Measurements from ENCODE around the gene CARD14.

Gene CARD14

DNA sequence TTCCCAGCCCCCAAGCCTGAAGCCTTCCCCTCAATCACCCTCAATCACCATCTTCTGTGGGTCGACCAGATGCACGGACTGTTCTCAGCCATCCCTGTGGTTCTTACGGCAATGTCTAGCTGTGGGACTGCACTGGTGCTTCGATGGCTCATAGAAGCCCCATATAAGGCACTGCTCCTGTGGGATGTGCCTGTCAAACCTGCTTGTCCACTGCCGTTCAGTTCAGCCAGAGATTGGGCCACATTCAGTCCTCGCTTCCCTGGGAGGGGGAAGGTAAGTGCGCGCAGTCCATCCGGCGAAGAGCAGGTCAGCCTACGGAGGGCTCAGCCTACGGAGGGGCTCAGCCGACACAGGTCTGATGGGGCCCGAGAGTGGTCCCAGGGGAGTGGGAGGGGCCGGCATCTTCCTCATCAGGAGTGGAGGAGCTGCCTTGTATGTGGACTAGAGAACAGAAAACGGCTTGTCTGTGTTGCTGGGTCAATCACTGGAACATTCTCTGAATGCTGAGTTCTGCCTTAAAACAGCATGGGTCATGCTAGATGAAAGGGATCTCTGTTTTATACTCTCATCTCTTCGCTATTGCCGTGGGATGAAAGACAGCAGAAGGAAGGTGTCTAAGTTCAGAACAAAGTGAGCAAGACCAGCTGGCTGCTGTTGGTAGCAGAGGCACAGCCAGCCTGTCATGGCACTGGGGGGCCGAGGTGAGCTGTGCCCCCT, at the start of gene CARD14:
CARD14 (plus strand) TSS at position 247 of the 717 bp plus-strand sequence. CDS start 11,409 bp downstream, outside the sequence.
- TF ChIP-seq, protein P1, sequence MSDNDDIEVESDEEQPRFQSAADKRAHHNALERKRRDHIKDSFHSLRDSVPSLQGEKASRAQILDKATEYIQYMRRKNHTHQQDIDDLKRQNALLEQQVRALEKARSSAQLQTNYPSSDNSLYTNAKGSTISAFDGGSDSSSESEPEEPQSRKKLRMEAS (IDR thresholded peaks at IDR 0.05; ENCODE audit: low read depth, low read length): no peak
- TF ChIP-seq, protein P2, sequence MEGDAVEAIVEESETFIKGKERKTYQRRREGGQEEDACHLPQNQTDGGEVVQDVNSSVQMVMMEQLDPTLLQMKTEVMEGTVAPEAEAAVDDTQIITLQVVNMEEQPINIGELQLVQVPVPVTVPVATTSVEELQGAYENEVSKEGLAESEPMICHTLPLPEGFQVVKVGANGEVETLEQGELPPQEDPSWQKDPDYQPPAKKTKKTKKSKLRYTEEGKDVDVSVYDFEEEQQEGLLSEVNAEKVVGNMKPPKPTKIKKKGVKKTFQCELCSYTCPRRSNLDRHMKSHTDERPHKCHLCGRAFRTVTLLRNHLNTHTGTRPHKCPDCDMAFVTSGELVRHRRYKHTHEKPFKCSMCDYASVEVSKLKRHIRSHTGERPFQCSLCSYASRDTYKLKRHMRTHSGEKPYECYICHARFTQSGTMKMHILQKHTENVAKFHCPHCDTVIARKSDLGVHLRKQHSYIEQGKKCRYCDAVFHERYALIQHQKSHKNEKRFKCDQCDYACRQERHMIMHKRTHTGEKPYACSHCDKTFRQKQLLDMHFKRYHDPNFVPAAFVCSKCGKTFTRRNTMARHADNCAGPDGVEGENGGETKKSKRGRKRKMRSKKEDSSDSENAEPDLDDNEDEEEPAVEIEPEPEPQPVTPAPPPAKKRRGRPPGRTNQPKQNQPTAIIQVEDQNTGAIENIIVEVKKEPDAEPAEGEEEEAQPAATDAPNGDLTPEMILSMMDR (IDR thresholded peaks at IDR 0.05; ENCODE audit: low read depth, low read length): no peak
- no peak for TF ChIP-seq POLR2A (IDR thresholded peaks at IDR 0.05; ENCODE audit: extremely low read depth, insufficient read length)
- no peak within 1 kb of the TSS for H3K4me3 ChIP-seq (ENCODE audit: low read depth, low read length)
- DNase-seq (ENCODE audit: low read depth): no peak

DNA sequence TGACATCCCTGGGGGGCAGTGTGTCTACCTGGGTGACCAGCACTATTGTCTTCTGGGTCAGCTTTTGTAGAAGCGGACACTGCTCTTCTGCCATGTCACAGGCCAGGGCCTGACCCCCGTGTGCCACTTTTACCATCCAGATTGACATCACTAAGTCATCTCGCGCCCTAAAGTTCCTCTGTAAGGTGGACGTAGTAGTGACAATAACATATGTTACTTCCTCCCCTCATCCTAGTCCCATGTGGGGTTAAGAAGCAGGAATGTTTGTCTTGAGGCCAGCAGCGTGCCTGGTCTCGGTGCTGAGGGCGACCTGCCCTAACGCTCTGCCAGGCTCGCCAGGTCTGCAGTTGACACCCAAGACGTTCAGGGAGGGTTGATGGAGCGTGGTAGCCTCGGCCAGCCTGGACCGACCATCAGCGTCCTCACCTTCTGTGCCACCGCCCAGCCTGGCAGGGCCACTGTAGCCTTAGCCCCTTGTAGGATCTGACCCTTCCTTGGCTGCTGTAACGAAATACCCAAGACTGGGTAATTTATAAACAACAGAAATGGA, 47.7 kb upstream of the CARD14 start:
- no peak for DNase-seq (ENCODE audit: low read depth)
- no peak overlapping the region for H3K4me3 ChIP-seq (ENCODE audit: low read depth, low read length)
- TF ChIP-seq, protein P2 (IDR thresholded peaks at IDR 0.05; ENCODE audit: low read depth, low read length): no peak
- TF ChIP-seq MYC (IDR thresholded peaks at IDR 0.05; ENCODE audit: low read depth, low read length): no peak
- no peak for TF ChIP-seq POLR2A (IDR thresholded peaks at IDR 0.05; ENCODE audit: extremely low read depth, insufficient read length)
- TF ChIP-seq, protein P1 (IDR thresholded peaks at IDR 0.05; ENCODE audit: low read depth, low read length): no peak

DNA sequence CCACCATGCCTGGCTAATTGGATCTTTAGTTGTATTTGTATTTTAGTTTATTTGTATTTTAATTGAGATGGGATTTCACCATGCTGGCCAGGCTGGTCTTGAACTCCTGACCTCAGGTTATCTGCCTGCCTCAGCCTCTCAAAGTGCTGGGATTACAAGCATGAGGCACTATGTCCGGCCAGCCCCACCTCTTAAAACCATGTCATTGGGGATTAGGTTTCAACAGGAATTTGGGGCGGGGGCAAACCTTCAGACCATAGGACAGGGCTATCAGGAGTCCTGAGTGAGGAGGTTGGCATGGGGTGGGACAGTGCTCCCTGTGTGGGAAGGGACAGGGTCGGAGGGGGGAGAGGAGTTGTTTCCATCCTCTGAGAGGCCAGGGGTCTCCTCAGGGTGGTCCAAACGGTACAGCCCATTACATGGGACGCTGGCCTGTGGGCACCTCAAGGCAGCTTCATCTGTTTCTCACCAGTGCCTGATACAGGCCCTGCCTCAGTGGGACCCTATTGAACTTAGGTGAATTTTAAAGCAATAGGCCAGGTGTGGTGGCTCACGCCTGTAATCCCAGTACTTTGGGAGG, 46.8 kb upstream of the CARD14 start:
- H3K4me3 ChIP-seq (ENCODE audit: low read depth, low read length): no peak overlapping the region
- TF ChIP-seq, protein P1 (IDR thresholded peaks at IDR 0.05; ENCODE audit: low read depth, low read length): no peak
- TF ChIP-seq MYC (IDR thresholded peaks at IDR 0.05; ENCODE audit: low read depth, low read length) (no peak), POLR2A (IDR thresholded peaks at IDR 0.05; ENCODE audit: extremely low read depth, insufficient read length) (no peak)
- TF ChIP-seq, protein P2 (IDR thresholded peaks at IDR 0.05; ENCODE audit: low read depth, low read length): no peak
- DNase-seq (ENCODE audit: low read depth): no peak

DNA sequence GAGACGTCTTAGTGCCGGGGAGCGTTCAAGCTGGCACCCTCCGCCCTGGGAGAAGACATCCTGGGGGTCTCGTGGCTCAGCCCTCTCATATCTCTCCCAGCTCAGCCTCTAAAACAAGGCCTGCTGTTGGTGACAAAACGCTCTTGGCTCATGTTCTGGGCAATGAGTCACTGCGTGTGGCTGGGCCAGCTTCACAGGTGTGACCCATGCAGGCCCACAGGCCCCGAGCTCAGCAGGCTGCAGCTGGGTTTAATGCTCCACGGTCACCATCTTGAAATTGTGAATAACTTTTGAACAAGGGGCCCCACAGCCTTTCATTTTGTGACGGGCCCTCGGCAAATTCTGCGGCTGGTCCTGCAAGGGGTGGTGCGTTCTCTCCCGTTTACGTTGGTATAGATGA, 46.0 kb upstream of the CARD14 start:
- no peak overlapping the region for H3K4me3 ChIP-seq (ENCODE audit: low read depth, low read length)
- TF ChIP-seq, protein P2 (IDR thresholded peaks at IDR 0.05; ENCODE audit: low read depth, low read length): no peak
- no peak for TF ChIP-seq POLR2A (IDR thresholded peaks at IDR 0.05; ENCODE audit: extremely low read depth, insufficient read length)
- TF ChIP-seq, protein P1 (IDR thresholded peaks at IDR 0.05; ENCODE audit: low read depth, low read length): no peak
- no peak for TF ChIP-seq MYC (IDR thresholded peaks at IDR 0.05; ENCODE audit: low read depth, low read length)
- DNase-seq (ENCODE audit: low read depth): no peak

DNA sequence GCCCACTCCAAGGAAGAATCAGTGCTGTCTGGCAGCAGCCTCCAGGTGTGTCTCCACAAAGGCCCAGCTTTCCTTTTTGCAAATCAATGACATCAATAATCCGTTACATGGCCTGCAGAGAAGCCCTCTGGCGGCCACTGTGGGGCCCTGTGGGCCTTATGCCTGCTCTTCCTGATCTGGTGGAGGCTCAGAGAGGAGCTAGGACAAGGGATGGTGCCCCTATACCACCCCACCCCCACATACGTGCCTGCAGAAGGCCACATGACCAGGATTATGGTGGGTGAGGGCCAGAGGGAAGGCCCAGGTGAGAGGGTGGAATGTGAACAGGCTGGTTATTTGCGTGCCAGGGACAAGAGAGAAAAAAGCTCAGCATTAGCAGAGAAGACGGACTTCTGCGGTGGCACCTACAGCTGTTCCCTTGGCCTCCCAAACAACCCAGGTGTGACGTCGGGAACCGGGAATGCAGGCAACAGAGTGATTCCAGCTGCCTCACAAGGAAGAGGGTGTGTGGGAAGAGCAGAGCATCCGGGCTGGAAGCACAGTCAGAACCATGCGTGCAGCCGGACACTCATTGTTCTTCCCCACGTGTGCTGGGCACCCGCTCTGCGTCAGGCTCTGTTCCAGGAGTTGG, 45.4 kb upstream of the CARD14 start:
- DNase-seq (ENCODE audit: low read depth): no peak
- H3K4me3 ChIP-seq (ENCODE audit: low read depth, low read length): no peak overlapping the region
- TF ChIP-seq, protein P1 (IDR thresholded peaks at IDR 0.05; ENCODE audit: low read depth, low read length): no peak
- TF ChIP-seq MYC (IDR thresholded peaks at IDR 0.05; ENCODE audit: low read depth, low read length): no peak
- TF ChIP-seq, protein P2 (IDR thresholded peaks at IDR 0.05; ENCODE audit: low read depth, low read length): peak; percentile 23
- no peak for TF ChIP-seq POLR2A (IDR thresholded peaks at IDR 0.05; ENCODE audit: extremely low read depth, insufficient read length)

Measured in NB4 (cell line).